OCI-LY7 (cell line): Measurements from ENCODE around the gene GSTT2. TPM values are rescaled to one million over a fixed set of nuclear protein-coding genes. Genes with fewer than 3 reads are reported as not detected.
"Not testable (repeated sequence)": the region's sequence is repeated elsewhere in the genome, so short reads cannot be mapped to it uniquely, and the experiment has no call there.

ENCODE experiments used
- BruUV-seq: library from RNA; stranded (reverse); fragments of 400-500 nt; replicated peaks from 2 replicates; lab custom pipeline; 2021; lab: Mats Ljungman, UMichigan
- CTCF ChIA-PET: fragments of 300-600 bp; sonication (Branson Sonifier 250); formaldehyde crosslinking; loops from one replicate; lab custom pipeline; 2022; ENCODE audit warnings: antibody characterized with exemption; ENCODE audit not compliant: unreplicated experiment; lab: Charles Lee
- POLR2A ChIA-PET: fragments of 300-600 bp; sonication (Branson Sonifier 250); formaldehyde crosslinking; loops from one replicate; lab custom pipeline; 2022; ENCODE audit warnings: antibody characterized with exemption; lab: Charles Lee
- DNase-seq: peaks from one replicate; pipeline ENCODE4 v3.0.0-alpha.2; 2015; ENCODE audit warnings: low spot score
- H2AFZ ChIP-seq: fragments of 200-600 bp; sonication (generic), shearing (Covaris generic); 2 replicates; pipeline ENCODE4 v1.6.1; 2014; ENCODE audit warnings: mild to moderate bottlenecking, antibody characterized with exemption, low read length, moderate library complexity
- H3K27ac ChIP-seq: fragments of 200-600 bp; sonication (generic); 2 replicates; pipeline ENCODE4 v1.5.1; 2014; ENCODE audit warnings: mixed run types, low read depth, mild to moderate bottlenecking, moderate library complexity, low read length, inconsistent platforms; ENCODE audit not compliant: poor library complexity, severe bottlenecking
- H3K36me3 ChIP-seq: fragments of 200-600 bp; sonication (generic); 2 replicates; pipeline ENCODE4 v1.6.1; 2014; ENCODE audit warnings: mild to moderate bottlenecking, antibody characterized with exemption, low read length, moderate library complexity, mixed read lengths; ENCODE audit not compliant: insufficient read depth
- H3K4me1 ChIP-seq: fragments of 200-600 bp; sonication (generic); 2 replicates; pipeline ENCODE4 v1.5.1; 2014; ENCODE audit warnings: mild to moderate bottlenecking, low read length; ENCODE audit not compliant: insufficient read depth, poor library complexity, severe bottlenecking
- H3K4me2 ChIP-seq: fragments of 200-600 bp; sonication (generic); 2 replicates; pipeline ENCODE4 v1.6.1; 2014; ENCODE audit warnings: mild to moderate bottlenecking, low read length
- H3K4me3 ChIP-seq: fragments of 200-600 bp; sonication (generic); 2 replicates; pipeline ENCODE4 v1.5.1; 2014; ENCODE audit warnings: mild to moderate bottlenecking, low read depth, low read length; ENCODE audit not compliant: poor library complexity, severe bottlenecking
- H3K79me2 ChIP-seq: fragments of 200-600 bp; sonication (generic); 2 replicates; pipeline ENCODE4 v1.6.1; 2016; ENCODE audit warnings: low read depth, mild to moderate bottlenecking, low read length, moderate library complexity, mixed read lengths; ENCODE audit not compliant: insufficient read depth
- H3K9me2 ChIP-seq: fragments of 200-600 bp; sonication (generic); 2 replicates; pipeline ENCODE4 v1.6.1; 2016; ENCODE audit warnings: mild to moderate bottlenecking, low read length, mixed read lengths; ENCODE audit not compliant: insufficient read depth
- H3K9me3 ChIP-seq: fragments of 200-600 bp; sonication (generic); 2 replicates; pipeline ENCODE4 v1.6.1; 2014; ENCODE audit warnings: mild to moderate bottlenecking, mixed run types, low read length, mixed read lengths
- H4K20me1 ChIP-seq: fragments of 200-600 bp; sonication (generic); 2 replicates; pipeline ENCODE4 v1.6.1; 2014; ENCODE audit warnings: mild to moderate bottlenecking, antibody characterized with exemption, low read length, moderate library complexity, mixed read lengths; ENCODE audit not compliant: insufficient read depth
- CTCF ChIP-seq: fragments of 200-600 bp; sonication (generic); conservative IDR thresholded peaks from 2 replicates; pipeline ENCODE4 v1.5.1; 2014; ENCODE audit warnings: mild to moderate bottlenecking, antibody characterized with exemption, low read length, moderate library complexity, mixed read lengths
- EZH2phosphoT487 ChIP-seq: fragments of 200-600 bp; sonication (generic); IDR thresholded peaks from 2 replicates; pipeline ENCODE4 v1.6.1; 2018; ENCODE audit warnings: low read depth, borderline replicate concordance, mild to moderate bottlenecking, mixed run types, antibody characterized with exemption, low read length, moderate library complexity, mixed read lengths
- intact Hi-C: fragments of 100-400 bp; cut with micrococcal nuclease; formaldehyde crosslinking; loops from one replicate; pipeline ENCODE4 v1.10.0; 2022; ENCODE audit not compliant: unreplicated experiment
- total RNA-seq, 2 experiments: library from RNA; depleted of rRNA in 1 of 2; stranded (reverse); fragments of >200 nt in 1 of 2; shearing (Covaris generic) in 1 of 2; gene quantifications; 2 replicates each; pipeline ENCODE4 v1.2.3, GENCODE V29; 2014 to 2022

The GSTT2 gene
- total RNA-seq, 2 experiments from 2014 or later = not detected

- BruUV-seq, CTCF ChIA-PET, H3K4me3 ChIP-seq, H3K4me2 ChIP-seq, H3K9me2 ChIP-seq, POLR2A ChIA-PET, H3K27ac ChIP-seq, H3K79me2 ChIP-seq, H3K36me3 ChIP-seq, H4K20me1 ChIP-seq, H3K9me3 ChIP-seq, H3K4me1 ChIP-seq: not testable (repeated sequence)
- peak; percentile 40 for DNase-seq
- intact Hi-C loops = loop anchor here (5.0 kb wide), 1 partner anchor 41 kb away; no protein-coding TSS in a partner anchor
- H2AFZ ChIP-seq = peak overlapping the region; percentile 64; the same call in 1 of the 2 replicates
These were observed 13.7 kb downstream of the GSTT2 start for GRCh38 chr22:23993581-23994177.

GRCh38 chr22:23997092-23997491, 17.2 kb downstream of the GSTT2 start:
- CTCF ChIA-PET = no interaction called here
- H3K4me2 ChIP-seq = no peak overlapping the region
- BruUV-seq = no TSS peak
- no peaks in the 10 kb centered on the region for H4K20me1 ChIP-seq
- H3K4me1 ChIP-seq = no peaks in the 10 kb centered on the region
- H3K27ac ChIP-seq = no peak overlapping the region
- no peaks in the 10 kb centered on the region for H3K9me2 ChIP-seq
- H2AFZ ChIP-seq = no peak overlapping the region
- H3K79me2 ChIP-seq = no peaks in the 10 kb centered on the region
- TF ChIP-seq CTCF (no peak), EZH2phosphoT487 (no peak)
- DNase-seq = no peak
- no peak overlapping the region for H3K4me3 ChIP-seq
- POLR2A ChIA-PET = no interaction called here
- H3K9me3 ChIP-seq = no peaks in the 10 kb centered on the region
- intact Hi-C loops = no loop called here
- H3K36me3 ChIP-seq = no peaks in the 10 kb centered on the region

GRCh38 chr22:23999779-24000178, 19.8 kb downstream of the GSTT2 start:
- DNase-seq, H3K4me2 ChIP-seq, POLR2A ChIA-PET, H3K4me3 ChIP-seq, intact Hi-C loops, H3K4me1 ChIP-seq, H3K9me3 ChIP-seq, H2AFZ ChIP-seq, H4K20me1 ChIP-seq, H3K27ac ChIP-seq, H3K9me2 ChIP-seq, BruUV-seq, CTCF ChIA-PET, H3K79me2 ChIP-seq, H3K36me3 ChIP-seq: not testable (repeated sequence)

- no peaks in the 10 kb centered on the region for H3K4me1 ChIP-seq
- intact Hi-C loops = no loop called here
- no peak overlapping the region for H3K4me2 ChIP-seq
- no peak overlapping the region for H2AFZ ChIP-seq
- no peaks in the 10 kb centered on the region for H3K9me3 ChIP-seq
- TF ChIP-seq EZH2phosphoT487 (no peak), CTCF (no peak)
- no peaks in the 10 kb centered on the region for H3K36me3 ChIP-seq
- H3K4me3 ChIP-seq = no peak overlapping the region
- ChIA-PET POLR2A (interaction anchor here (0.5 to 1.3 kb wide), 2 partner anchors 10 to 11 kb away, joined by 3 to 5 read pairs; partner anchors contain the start of gene CABIN1), CTCF (no interaction called here)
- DNase-seq = no peak
- no TSS peak for BruUV-seq
- H3K79me2 ChIP-seq = no peaks in the 10 kb centered on the region
- no peaks in the 10 kb centered on the region for H4K20me1 ChIP-seq
- no peaks in the 10 kb centered on the region for H3K9me2 ChIP-seq
- H3K27ac ChIP-seq = no peak overlapping the region
These were observed 21.4 kb downstream of the GSTT2 start for GRCh38 chr22:24001314-24001713.
